Activated gamma-delta T cell treated with anti-CD3 and anti-CD28 coated beads, Interleukin-2, amount 50 U/mL, for 16 hours (primary cell): ENCODE results near the gene HINT3.
"Not testable (repeated sequence)": the region's sequence is repeated elsewhere in the genome, so short reads cannot be mapped to it uniquely, and the experiment has no call there.

ENCODE experiments used
- DNase-seq: peaks from one replicate; pipeline ENCODE4 v3.0.0-alpha.2; 2020; ENCODE audit warnings: low read depth

HINT3 gene

DNA sequence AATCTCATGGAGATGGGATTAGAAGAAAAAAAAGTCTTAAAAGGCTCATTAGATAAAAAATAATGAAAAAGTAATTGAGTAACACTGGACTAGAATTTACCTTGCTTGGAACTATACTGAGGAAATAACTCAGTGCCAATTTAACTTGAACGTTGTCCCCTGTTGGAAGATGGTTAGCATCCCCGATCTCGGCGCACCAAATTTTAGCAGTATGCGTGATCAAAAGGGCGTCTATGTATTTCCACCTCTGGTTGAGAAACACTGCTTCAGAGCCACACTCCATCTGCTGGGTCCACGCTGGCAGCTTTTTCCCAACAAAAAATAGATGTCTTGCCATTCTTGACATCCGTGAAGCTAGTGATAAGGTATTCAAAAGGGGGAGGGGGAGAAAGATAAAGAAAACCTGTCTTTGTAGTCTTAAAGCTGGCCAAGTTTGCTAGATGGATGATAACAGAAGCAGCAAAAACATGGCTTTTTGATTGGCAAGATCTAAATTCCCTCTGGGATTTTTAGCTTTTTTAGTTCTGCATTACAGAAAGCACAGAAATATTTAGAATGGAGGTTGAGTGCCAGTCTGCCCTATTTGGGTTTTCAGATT lies 6.4 kb downstream of the HINT3 start:
- no peak for DNase-seq

GRCh38 chr6:125963817-125964216 lies 7.2 kb downstream of the HINT3 start:
- no peak for DNase-seq

GRCh38 chr6:125966569-125966968 lies 10.0 kb downstream of the HINT3 start:
- no peak for DNase-seq

DNA sequence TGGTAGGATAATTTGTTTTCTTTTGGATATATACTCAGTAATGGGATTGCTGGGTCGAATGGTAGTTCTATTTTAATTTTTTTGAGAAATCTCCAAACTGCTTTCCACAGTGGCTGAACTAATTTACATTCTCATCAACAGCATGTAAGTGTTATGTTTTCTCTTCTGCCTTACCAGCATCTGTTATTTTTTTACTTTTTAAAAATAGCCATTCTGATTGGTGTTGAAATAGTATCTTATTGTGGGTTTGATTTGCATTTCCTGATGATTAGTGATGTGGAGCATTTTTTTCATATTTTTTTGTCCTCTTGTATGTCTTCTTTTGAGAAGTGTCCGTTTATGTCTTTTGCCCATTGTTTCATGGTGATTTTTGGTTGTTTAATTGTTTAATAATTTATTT lies 11.9 kb downstream of the HINT3 start:
- no peak for DNase-seq

DNA sequence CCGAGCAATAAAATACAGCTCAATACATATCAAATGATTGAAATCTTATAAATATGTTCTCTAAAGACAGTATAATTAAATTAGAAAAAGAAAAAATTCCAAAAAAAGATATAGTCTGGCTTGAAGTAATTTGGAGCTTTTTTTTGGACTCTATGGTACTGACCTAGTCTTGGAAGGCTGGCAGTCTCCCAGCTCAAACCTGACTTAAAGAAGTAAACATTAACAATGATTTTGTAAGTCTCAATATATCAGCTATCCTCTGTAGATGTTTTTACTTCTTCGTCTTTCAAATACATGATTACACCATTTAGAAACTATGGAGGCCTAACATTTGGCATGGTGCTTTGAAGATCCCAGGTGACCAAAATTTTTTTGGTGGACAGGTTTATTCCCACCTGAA lies 14.2 kb downstream of the HINT3 start:
- no peak for DNase-seq

- not testable (repeated sequence) for DNase-seq
Observed at GRCh38 chr6:125972478-125972877, 15.9 kb downstream of the HINT3 start.

DNA sequence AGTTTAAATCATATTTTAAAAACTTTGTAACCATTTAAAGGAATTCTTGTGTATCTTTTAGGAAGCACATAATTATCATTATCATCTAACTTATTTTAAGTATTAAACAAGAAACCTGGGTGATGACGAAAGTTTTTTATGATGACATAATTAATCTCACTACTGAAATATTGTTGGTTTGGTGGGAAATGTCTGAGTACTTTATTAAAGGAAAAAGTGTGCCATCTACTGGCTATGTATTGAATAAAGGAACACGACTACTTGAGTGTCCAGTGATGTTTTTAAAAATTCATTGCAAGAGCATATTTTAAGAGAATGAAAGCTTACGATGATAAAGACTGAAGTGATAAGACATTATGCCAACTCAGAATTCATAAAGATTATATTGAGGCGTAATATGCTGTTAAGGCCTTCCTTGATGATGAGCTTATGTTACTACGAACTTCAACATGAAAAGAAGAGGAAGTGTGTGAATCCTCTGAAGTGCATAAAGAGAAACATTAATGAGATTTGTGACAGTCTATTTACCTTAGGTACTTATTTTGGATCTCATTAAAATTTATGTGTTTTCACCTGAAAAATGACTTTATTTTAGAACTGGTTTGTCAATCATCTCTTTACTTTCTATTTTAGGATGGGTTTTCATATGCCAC lies 17.8 kb downstream of the HINT3 start:
- no peak for DNase-seq

DNA sequence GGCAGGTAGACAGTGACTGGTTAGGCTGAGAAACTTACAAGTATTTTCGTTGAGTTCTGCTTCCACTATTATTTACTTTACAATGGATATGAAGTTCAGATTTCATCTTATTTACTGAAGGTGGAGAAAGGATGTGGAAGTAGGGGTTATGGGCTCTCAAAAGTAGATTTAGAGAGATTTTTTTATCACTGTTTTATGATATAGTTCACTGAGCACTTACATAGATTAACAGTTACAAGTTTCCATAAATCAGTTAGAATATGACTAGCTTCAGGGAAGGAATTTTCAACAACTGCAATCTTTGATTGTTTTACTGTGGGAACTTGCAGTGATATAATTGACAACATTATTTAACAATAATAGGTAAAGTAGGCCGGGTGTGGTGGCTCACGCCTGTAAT lies 22.5 kb downstream of the HINT3 start:
- DNase-seq, result no peak

- DNase-seq, result no peak
Observed at GRCh38 chr6:125981571-125982185, 25.1 kb downstream of the HINT3 start.

GRCh38 chr6:125983246-125983945 lies 26.8 kb downstream of the HINT3 start:
- no peak for DNase-seq

GRCh38 chr6:125984311-125984710 lies 27.7 kb downstream of the HINT3 start:
- no peak for DNase-seq

DNA sequence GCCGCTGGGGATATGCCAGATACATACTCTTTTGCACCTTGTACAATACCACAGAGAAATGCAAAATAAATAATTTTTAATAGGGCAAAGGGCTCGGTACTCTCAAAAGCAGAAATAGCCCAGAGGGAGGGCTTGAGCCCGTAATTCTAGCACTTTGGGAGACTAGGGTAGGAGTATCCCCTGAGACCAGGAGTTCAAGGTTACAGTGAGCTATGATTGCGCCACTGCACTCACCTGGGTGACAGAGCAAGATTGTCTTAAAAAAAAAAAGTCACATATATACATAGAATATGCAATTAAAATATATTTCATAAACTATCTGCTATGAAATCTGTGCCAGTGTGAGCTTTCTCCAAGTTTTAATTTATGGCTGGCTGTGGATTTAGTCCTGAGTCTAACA lies 29.0 kb downstream of the HINT3 start:
- DNase-seq, result no peak

DNA sequence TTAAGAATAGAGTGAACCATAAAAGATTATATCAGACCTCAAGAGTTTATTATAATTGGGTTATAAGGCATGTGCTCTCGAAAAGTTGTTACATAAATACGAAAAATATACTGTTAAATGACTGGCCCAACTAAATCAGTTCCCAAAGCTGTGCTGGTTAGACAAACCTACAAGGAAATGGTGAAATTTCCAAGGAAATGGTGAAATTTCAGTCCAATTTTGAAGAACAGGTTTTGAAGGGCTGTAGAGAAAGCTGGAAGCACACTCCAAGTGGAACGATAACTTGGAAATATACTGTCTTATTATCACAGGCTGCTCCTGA lies 29.4 kb downstream of the HINT3 start:
- DNase-seq, result no peak

DNA sequence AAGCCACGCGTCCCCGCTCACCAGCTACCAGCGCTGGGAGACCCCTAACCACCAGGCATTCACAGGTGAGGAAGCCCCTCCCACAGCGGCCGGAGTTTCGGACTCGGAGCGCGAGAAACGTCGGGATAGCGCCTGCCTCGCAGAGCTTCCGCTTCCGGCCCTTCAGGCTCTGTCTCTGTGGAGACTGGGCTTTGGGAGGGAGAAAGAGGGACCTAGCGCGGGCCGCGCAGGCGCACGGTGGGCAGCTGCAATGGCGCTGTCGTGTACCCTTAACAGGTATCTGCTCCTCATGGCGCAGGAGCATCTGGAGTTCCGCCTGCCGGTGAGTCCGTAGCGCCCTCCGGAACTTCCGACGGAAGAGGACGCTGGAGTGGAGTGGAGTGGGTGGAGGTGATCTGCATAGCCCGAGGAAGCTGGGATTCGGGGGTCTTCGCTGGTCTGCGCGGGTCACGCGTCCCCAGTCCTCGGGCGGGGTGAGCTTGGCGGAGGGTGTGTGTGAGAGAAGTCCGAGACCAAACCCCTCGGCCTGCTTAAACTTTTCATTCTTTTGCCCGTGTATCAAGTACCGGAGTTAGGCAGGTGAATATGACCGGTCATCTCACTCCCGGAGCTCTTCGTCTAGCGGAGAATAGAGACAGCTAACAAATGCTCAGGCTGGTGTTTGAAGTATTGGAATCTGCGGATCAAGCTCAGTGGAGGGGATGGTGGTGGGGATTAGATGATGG lies 29.9 kb downstream of the HINT3 start, which contains the start of gene TRMT11:
Gene TRMT11, plus strand, starts transcription at position 240 of the 725 bp plus-strand sequence. Its CDS starts 11 bp downstream, at position 251.
- DNase-seq, result peak; percentile 68

- no peak for DNase-seq
Observed at GRCh38 chr6:125987026-125987617, 30.6 kb downstream of the HINT3 start.

DNA sequence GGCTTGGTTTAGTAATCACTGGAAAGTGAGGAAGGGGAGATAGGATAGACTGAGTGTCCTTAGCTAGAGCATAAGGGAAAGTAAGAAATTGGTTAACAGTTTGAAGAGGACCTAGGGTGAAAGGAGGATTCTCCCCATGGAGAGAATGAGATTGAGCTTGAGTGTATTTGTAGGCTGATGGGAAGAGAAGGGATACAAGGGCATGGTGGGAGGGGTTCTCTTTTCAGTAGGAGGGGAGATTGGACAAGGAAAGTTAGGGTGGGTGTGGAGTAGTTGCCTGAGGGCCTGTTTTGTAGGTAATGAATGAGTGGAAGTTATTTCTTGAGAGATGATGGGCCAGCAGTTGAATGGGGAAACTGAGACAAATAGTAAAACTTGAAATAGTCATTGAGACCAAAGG lies 31.7 kb downstream of the HINT3 start:
- DNase-seq, result no peak

- no peak for DNase-seq
Observed at GRCh38 chr6:125989631-125990030, 33.1 kb downstream of the HINT3 start.

GRCh38 chr6:125991653-125992052 lies 35.1 kb downstream of the HINT3 start:
- no peak for DNase-seq

- no peak for DNase-seq
Observed at GRCh38 chr6:125994670-125995488, 38.3 kb downstream of the HINT3 start.

DNA sequence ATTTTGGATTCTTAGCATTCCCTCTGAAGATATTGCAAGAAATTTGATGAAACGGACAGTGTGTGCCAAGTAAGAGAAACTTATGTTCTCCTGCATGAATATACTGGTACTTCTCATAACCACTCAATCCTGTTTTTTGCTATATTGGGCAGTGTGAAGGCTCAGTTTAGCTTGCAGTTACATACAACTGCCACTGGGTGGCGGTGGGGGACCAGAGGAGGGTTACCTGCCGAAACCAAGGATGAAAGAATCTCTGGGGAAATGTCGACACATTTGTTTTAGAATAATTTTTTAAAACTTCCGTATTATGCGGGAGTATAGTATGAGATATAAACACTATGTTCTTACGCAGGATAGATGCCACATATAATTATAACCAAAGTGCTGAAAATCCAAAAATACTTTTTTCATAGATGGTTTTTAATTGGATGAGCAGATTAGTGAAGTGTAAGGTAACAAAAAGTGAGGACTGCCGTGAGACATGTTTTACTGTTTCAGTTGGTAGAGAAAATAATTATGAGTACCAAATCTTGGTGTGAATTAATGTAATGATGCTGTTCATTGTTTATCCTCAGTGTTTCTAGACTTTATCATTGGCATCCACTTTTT lies 39.5 kb downstream of the HINT3 start:
- peak; percentile 37 for DNase-seq
